K562 (cell line): Measurements from ENCODE around the gene COL9A2. TPM values are rescaled to one million over a fixed set of nuclear protein-coding genes. Genes with fewer than 3 reads are reported as not detected.
A peak's percentile ranks its signal among the peaks of the same experiment; 100 is the strongest.

Experiments
- ASH1L ChIP-seq: fragments of 450-650 bp; IDR thresholded peaks from 2 replicates; pipeline ENCODE4 v1.6.1; 2018; ENCODE audit warnings: borderline replicate concordance, mild to moderate bottlenecking, low read depth; ENCODE audit not compliant: partially characterized antibody
- BHLHE40 ChIP-seq: IDR thresholded peaks from 2 replicates; pipeline ENCODE4 v1.6.1; 2011; ENCODE audit warnings: low read length, improper control_type of control experiment
- BRD9 ChIP-seq: fragments of 450-650 bp; IDR thresholded peaks from 2 replicates; pipeline ENCODE4 v1.6.1; 2018; ENCODE audit warnings: low read depth; ENCODE audit not compliant: partially characterized antibody
- CREB1 ChIP-seq, 2 experiments: sonication (generic) in 1 of 2; formaldehyde crosslinking in 1 of 2; IDR thresholded peaks; 2 replicates each; pipeline versions ENCODE4 v1.6.1 to v1.8.0; 2012 to 2022; ENCODE audit warnings: inconsistent platforms in 1 of 2, mild to moderate bottlenecking in 1 of 2, missing genetic modification reagents in 1 of 2, moderate library complexity in 1 of 2
- CTBP1 ChIP-seq: fragments of 450-650 bp; IDR thresholded peaks from 2 replicates; pipeline ENCODE4 v1.6.1; 2016; ENCODE audit warnings: borderline replicate concordance
- DACH1 ChIP-seq: fragments of 450-650 bp; IDR thresholded peaks from 2 replicates; pipeline ENCODE4 v1.6.1; 2018; ENCODE audit not compliant: partially characterized antibody
- DPF2 ChIP-seq: fragments of 450-650 bp; IDR thresholded peaks from 2 replicates; pipeline ENCODE4 v1.6.1; 2016
- MAZ ChIP-seq, 2 experiments: fragments of 450-650 bp in 1 of 2; sonication (generic) in 1 of 2; formaldehyde crosslinking; IDR thresholded peaks in 1 of 2; conservative IDR thresholded peaks in 1 of 2; 2 replicates each; pipeline versions ENCODE4 v1.4.0 to v1.5.0; 2020; ENCODE audit warnings: mild to moderate bottlenecking in 1 of 2, missing genetic modification reagents in 1 of 2
- MCM3 ChIP-seq: fragments of 450-650 bp; IDR thresholded peaks from 2 replicates; pipeline ENCODE4 v1.6.1; 2016
- NONO ChIP-seq, 2 experiments: fragments of 200-400 bp in 1 of 2; fragments of 450-650 bp in 1 of 2; formaldehyde crosslinking in 1 of 2; IDR thresholded peaks; 2 replicates each; pipeline ENCODE4 v1.6.1; 2017; ENCODE audit warnings: low read depth in 2 of 2, mild to moderate bottlenecking in 2 of 2, moderate library complexity in 2 of 2, low read length in 1 of 2
- RBM34 ChIP-seq: fragments of 200-400 bp; formaldehyde crosslinking; IDR thresholded peaks from 2 replicates; pipeline ENCODE4 v1.6.1; 2018; ENCODE audit warnings: low read length, borderline replicate concordance; ENCODE audit not compliant: insufficient read depth
- SP1 ChIP-seq: sonication (generic); formaldehyde crosslinking; IDR thresholded peaks from 2 replicates; pipeline ENCODE4 v1.8.1; 2022; ENCODE audit warnings: mild to moderate bottlenecking, missing genetic modification reagents
- SREBF1 ChIP-seq: fragments of 150-350 bp; IDR thresholded peaks from 2 replicates; pipeline ENCODE4 v1.6.1; 2014; ENCODE audit warnings: antibody characterized with exemption, low read depth, low read length, borderline replicate concordance
- SRSF3 ChIP-seq: fragments of 200-400 bp; formaldehyde crosslinking; IDR thresholded peaks from 2 replicates; pipeline ENCODE4 v1.6.1; 2016; ENCODE audit warnings: mild to moderate bottlenecking, low read length, moderate library complexity; ENCODE audit not compliant: insufficient read depth
- TFAP4 ChIP-seq: sonication (generic); formaldehyde crosslinking; IDR thresholded peaks from 2 replicates; pipeline ENCODE4 v1.8.0; 2022; ENCODE audit warnings: missing genetic modification reagents, mild to moderate bottlenecking, moderate library complexity, borderline replicate concordance
- ZFP30 ChIP-seq: fragments of 250-450 bp; sonication (Bioruptor Pico); IDR thresholded peaks from 2 replicates; pipeline ENCODE4 v1.8.0; 2022; ENCODE audit warnings: moderate library complexity, mild to moderate bottlenecking, inconsistent platforms, borderline replicate concordance
- ZNF134 ChIP-seq: fragments of 250-450 bp; sonication (Bioruptor Pico); conservative IDR thresholded peaks from 2 replicates; pipeline ENCODE4 v1.4.0; 2020
- ZNF165 ChIP-seq: fragments of 250-450 bp; sonication (Bioruptor Pico); IDR thresholded peaks from 2 replicates; pipeline ENCODE4 v1.4.0; 2020; ENCODE audit warnings: borderline replicate concordance
- ZNF197 ChIP-seq: fragments of 200-800 bp; sonication (Bioruptor generic); IDR thresholded peaks from 2 replicates; pipeline ENCODE4 v1.6.1; 2016; ENCODE audit warnings: low read depth, missing genetic modification characterization, missing compliant biosample characterization
- ZNF217 ChIP-seq: sonication (generic); formaldehyde crosslinking; IDR thresholded peaks from 2 replicates; pipeline ENCODE4 v1.8.0; 2022; ENCODE audit warnings: mild to moderate bottlenecking, missing genetic modification reagents
- ZNF584 ChIP-seq: fragments of 200-800 bp; sonication (Bioruptor generic); IDR thresholded peaks from 2 replicates; pipeline ENCODE4 v1.6.1; 2016; ENCODE audit warnings: low read depth, mild to moderate bottlenecking, missing genetic modification characterization, missing compliant biosample characterization
- polyA plus RNA-seq, 8 experiments: library from polyadenylated mRNA; depleted of rRNA in 4 of 8; stranded (reverse) in 5 of 8; unstranded in 3 of 8; fragments of >200 nt; fragmentation: Nextera tagmentation in 2 of 8; fragmentation: Illumina TruSeq in 1 of 8; extraction: Ambion mirVana in 2 of 8; extraction: Trizol in 1 of 8; gene quantifications; 2 replicates each; pipeline versions ENCODE4 v1.2.1 to v1.2.3, GENCODE V29; 2011 to 2014; ENCODE audit warnings: inconsistent platforms in 1 of 8, missing spikeins in 1 of 8
- total RNA-seq, 7 experiments: library from RNA; depleted of rRNA in 6 of 7; stranded (reverse); fragments of >200 nt in 6 of 7; fragmentation: Illumina TruSeq in 2 of 7; extraction: Trizol in 2 of 7; gene quantifications; 2 replicates each; pipeline versions ENCODE4 v1.2.1 to v1.2.3, GENCODE V29; 2011 to 2021; ENCODE audit warnings: low replicate concordance in 1 of 7
- TF ChIP-seq, protein P1 (sequence below): fragments of 250-450 bp; sonication (Bioruptor Pico); IDR thresholded peaks from 2 replicates; pipeline ENCODE4 v1.5.1; 2021; ENCODE audit warnings: mild to moderate bottlenecking
- TF ChIP-seq, protein P2 (sequence below): fragments of 250-450 bp; sonication (Bioruptor Pico); IDR thresholded peaks from 2 replicates; pipeline ENCODE4 v1.5.0; 2021; ENCODE audit warnings: mild to moderate bottlenecking, borderline replicate concordance

COL9A2 gene
- total and polyA plus RNA-seq, 9 of the 15 experiments (the other 6 are each of a cell fraction or from before 2014, with no cell fraction given) = 0.03 to 2.2 (median 0.31) TPM

DNA sequence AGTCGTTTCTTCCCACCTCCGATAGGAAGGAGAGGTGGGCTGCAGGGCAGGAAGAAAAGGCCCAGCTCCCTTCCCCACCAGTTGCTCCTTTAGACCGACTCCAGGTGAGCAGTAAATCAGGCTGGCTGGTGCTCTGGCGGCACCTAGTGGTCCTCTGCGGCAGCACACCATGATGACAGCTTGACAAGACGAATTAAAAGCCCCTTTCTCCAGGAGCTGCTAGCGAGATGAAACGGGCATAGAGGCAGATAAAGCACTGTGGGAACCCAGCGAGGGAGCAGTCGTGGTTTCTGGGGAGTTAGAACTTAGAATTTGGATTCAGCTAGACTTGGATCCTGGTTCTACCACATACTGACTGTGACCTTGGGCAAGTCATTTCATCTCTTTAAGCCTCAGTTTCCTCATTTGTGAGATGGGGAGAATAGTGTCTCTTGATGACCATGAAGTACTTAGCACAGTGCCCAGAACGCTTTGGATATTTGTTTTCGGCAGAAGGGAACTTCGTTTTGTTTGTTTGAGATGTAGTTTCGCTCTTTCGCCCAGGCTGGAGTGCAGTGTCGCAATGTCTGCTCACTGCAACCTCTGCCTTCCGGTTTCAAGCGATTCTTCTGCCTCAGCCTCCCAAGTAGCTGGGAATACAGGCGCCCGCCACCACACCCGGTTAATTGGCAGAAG lies 21.8 kb upstream of the COL9A2 start (continued):
- TF ChIP-seq ZNF217 (CRISPR knock-in tag) = no peak
- no peak for TF ChIP-seq BHLHE40
- no peak for TF ChIP-seq RBM34
- TF ChIP-seq NONO (IDR thresholded peaks at IDR 0.05; ENCODE audit: low read depth in 2 of 2, low read length in 1 of 2) = no peak
- TF ChIP-seq SRSF3 = no peak
- TF ChIP-seq, protein P1, sequence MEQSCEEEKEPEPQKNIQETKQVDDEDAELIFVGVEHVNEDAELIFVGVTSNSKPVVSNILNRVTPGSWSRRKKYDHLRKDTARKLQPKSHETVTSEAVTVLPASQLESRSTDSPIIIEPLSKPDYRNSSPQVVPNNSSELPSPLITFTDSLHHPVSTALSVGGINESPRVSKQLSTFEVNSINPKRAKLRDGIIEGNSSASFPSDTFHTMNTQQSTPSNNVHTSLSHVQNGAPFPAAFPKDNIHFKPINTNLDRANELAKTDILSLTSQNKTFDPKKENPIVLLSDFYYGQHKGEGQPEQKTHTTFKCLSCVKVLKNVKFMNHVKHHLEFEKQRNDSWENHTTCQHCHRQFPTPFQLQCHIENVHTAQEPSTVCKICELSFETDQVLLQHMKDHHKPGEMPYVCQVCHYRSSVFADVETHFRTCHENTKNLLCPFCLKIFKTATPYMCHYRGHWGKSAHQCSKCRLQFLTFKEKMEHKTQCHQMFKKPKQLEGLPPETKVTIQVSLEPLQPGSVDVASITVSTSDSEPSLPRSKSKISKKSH = no peak
- TF ChIP-seq MAZ (CRISPR knock-in tag; conservative IDR thresholded peaks at IDR 0.05 in 1 of 2, IDR thresholded peaks at IDR 0.05 in 1 of 2) = 0 out of 4 replicates have a peak, but pooled peaks of 1 of the 2 experiments have one; percentile 25
- TF ChIP-seq SREBF1 = no peak
- TF ChIP-seq ZFP30 (CRISPR knock-in tag) = no peak
- TF ChIP-seq TFAP4 (CRISPR knock-in tag) = peak; percentile 77; the same call in 1 of the 2 replicates
- peak; percentile 53; the same call in 1 of the 2 replicates for TF ChIP-seq DPF2
- TF ChIP-seq ZNF165 (CRISPR knock-in tag) = no peak
- TF ChIP-seq CTBP1 = peak; percentile 69; the same call in 1 of the 2 replicates
- no peak for TF ChIP-seq ZNF584
- no peak for TF ChIP-seq MCM3
- TF ChIP-seq ASH1L = no peak
- TF ChIP-seq SP1 (CRISPR knock-in tag) = peak; percentile 52; the same call in 1 of the 2 replicates
- TF ChIP-seq ZNF197 (CRISPR knock-in tag) = no peak
- TF ChIP-seq CREB1 (IDR thresholded peaks at IDR 0.05) = 0 out of 2 replicates have a peak, but pooled peaks have one; percentile 24
- peak; percentile 67 for TF ChIP-seq CREB1 (CRISPR knock-in tag; IDR thresholded peaks at IDR 0.05)
- TF ChIP-seq BRD9 = no peak
- TF ChIP-seq, protein P2, sequence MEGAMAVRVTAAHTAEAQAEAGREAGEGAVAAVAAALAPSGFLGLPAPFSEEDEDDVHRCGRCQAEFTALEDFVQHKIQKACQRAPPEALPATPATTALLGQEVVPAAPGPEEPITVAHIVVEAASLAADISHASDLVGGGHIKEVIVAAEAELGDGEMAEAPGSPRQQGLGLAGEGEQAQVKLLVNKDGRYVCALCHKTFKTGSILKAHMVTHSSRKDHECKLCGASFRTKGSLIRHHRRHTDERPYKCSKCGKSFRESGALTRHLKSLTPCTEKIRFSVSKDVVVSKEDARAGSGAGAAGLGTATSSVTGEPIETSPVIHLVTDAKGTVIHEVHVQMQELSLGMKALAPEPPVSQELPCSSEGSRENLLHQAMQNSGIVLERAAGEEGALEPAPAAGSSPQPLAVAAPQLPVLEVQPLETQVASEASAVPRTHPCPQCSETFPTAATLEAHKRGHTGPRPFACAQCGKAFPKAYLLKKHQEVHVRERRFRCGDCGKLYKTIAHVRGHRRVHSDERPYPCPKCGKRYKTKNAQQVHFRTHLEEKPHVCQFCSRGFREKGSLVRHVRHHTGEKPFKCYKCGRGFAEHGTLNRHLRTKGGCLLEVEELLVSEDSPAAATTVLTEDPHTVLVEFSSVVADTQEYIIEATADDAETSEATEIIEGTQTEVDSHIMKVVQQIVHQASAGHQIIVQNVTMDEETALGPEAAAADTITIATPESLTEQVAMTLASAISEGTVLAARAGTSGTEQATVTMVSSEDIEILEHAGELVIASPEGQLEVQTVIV = no peak
- no peak for TF ChIP-seq ZNF134 (CRISPR knock-in tag)
- peak; percentile 31 for TF ChIP-seq DACH1
